NCI-H2029 treated with DMSO at 0.1 percent for 48 hours (cell line): Measurements from ENCODE around the gene ALMS1.
"Not testable (repeated sequence)": the region's sequence is repeated elsewhere in the genome, so short reads cannot be mapped to it uniquely, and the experiment has no call there.

Source experiments
- DNase-seq: peaks from one replicate; lab custom pipeline; 2025; lab: John Stamatoyannopoulos, UW

ALMS1 gene

DNA sequence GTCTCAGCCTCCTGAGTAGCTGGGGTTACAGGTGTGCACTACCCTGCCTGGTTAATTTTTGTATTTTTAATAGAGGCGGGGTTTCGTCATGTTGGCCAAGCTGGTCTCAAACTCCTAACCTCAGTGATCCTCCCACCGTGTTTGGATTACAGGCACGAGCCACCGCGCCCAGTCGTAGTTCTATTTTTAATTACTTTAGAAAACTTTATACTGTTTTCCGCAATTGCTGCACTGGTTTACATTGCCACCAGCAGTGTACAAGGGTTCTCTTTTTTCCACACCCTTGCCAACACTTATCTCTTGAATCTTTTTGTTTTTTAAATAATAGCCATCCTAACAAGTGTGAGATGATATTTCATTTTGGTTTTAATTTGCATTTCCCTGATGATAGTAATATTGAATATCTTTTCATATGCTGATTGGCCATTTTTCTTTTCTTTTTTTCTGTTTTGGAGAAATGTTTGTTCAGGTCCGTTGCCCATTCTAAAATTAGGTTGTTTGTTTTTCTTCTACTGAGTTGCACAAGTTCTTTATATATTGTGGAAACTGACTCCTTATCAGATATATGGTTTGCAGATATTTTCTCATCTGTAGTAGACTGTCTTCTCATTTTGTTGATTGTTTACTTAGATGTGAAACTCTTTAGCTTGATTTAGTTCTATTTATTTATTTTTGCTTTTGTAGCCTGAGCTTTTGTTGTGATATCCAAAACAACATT, 16.9 kb downstream of the ALMS1 start:
- DNase-seq = no peak

DNA sequence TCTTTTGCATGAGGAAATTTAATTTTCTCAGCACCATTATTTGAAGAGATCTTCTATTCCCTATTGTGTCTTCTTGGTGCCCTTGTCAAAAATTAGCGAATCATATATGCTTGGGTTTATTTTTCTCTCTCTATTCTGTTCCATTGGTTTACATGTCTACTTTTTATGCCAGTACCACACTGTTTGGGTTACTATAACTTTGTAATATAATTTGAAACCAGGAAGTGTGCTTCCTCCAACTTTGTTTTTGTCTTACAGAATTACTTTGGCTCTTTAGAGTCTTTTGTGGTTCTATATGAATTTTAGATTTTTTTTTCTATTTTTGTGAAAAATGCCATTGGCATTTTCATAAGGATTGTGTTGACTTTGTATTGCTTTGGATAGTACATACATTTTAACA, 17.6 kb downstream of the ALMS1 start:
- no peak for DNase-seq

DNA sequence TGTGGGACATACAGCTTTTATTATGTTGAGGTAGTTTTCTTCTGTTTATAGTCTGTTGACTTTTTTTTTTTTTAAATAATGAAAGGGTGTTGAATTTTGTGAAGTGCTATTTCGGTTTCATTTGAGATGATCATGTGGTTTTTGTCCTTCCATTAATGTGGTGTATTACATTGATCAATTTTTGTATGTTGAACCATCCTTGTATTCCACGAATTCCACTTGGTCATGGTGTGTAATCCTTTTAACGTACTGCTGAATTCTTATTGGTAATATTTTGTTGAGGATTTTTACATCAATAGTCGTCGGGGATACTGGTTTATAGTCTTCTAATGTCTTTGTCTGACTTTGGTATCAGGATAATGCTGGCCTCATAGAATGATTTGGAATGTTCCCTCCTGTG, 18.8 kb downstream of the ALMS1 start:
- no peak for DNase-seq

DNA sequence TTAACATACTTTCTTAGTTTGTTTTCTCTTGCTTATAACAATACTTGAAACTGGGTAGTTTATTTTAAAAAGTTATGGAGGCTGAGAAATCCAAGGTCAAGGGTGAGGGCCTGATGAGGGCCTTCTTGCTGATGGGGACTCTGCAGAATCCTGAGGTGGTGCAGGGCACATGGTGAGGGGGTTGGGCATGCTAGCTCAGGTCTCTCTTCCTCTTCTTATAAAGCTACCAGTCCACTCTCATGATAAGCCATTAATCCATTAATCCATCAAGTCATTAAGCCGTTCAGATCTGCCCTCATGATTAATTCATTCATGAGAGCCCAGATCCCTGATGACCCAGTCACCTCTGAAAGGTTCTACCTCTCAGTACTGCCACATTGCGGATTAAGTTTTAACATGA, 21.4 kb downstream of the ALMS1 start:
- no peak for DNase-seq

DNA sequence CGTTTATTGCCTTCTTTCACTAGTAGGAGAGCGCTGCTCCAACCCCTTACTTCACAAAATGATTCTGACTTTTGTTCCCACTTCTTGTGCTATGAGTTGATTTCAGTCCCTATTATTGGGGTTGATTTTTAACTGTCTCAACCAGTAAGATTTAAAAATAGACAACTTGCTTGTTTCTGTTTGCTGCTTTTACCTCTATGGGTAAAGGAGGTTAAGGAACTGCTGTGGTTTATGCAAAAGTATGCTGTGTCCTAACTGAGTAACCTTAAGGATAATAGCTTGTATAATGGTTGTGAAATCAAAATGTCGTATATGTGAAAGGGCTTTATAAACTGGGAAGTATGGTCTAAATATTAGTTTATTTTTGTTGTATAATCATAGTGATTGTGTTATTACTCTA, 22.6 kb downstream of the ALMS1 start:
- no peak for DNase-seq

DNA sequence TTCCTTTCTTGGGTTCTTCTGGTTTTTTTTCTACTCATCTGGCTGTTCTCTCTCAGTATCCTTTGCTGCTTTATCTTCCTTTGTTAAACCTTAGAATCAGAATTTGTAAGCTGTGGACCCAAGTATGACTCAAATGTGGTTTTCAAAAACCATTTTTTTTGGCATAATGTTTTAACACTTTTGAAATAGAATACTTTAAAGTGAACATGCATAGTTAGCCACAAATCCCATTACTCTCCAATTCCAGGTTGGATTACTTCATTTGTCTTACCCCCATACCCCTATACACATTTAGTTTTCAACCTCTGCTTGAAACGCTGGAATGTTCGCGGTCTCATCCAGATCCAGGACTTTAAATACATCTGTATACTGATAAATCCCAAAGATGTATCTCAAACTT, 29.1 kb downstream of the ALMS1 start:
- no peak for DNase-seq

DNA sequence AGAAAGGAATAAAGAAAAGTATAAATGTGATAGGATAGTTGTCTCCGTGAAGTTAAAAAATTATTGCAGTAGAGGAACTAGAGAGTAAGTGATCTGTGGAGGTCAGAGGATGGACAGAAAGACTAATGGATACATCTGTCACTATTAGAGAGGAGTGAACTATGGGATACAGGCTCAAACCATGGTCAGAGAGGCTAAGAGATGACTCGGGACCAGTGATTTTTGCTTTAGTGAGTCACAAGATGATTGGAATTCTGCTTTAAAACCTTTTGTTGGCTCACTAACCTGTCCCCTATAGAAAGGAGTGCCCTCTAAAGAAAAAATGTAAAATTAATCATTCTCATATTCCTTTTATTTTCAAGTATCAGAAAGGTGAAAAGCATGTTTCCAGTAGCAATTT, 30.3 kb downstream of the ALMS1 start:
- DNase-seq = no peak

DNA sequence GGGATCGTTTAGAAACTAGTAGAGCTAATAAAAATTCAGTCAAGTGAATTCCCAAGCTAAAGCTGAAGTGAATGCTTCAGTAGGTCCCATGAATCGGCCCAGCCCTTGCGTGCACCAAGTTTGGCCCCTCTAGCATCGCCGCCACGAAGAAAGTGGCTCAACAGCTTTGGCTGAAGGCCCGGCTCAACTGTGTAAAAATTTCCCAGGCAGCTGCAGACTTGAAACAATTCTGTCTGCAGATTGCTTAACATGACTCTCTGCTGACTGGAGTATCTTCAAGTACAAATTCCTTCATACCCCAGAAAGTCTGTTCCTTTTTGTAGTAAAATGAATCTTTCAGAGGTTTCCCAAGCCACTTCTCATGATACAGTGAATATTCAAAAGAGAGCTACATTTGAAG, 32.7 kb downstream of the ALMS1 start:
- DNase-seq = no peak

DNA sequence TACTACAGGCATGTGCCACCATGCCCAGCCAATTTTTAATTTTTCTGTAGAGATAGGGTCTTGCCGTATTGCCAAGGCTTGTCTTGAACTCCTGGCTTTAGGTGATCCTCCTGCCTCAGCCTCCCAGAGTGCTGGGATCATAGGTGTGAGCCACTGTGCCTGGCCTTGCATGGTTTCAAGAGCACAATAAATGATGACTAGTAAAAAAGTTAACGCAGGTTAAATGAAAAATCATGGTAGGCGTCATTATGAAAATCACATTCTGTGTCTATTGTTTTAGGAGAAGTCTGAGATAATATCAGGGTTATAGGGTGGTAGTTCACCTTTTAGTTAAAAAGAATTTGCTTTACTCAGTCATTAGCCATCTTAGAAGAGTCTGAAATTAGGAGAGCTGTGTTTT, 38.3 kb downstream of the ALMS1 start:
- DNase-seq = no peak

DNA sequence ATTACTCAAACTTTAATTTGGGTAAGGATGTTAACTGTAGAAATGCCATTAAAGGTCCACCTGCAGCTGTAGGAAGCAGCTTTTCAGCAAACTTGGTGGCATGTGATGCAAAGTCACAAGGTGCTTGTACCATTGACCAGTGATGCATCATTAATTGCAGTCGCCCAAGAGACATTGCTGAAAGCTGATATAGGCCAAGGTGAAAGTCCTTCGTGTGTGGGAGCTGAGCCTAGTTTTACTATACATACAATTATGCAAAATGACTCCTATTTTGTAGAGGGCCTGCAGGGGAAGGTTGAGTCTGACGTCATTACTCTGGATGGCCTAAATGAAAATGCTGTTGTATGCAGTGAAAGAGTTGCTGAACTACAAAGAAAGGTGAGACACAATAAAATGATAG, 40.5 kb downstream of the ALMS1 start:
- no peak for DNase-seq

DNA sequence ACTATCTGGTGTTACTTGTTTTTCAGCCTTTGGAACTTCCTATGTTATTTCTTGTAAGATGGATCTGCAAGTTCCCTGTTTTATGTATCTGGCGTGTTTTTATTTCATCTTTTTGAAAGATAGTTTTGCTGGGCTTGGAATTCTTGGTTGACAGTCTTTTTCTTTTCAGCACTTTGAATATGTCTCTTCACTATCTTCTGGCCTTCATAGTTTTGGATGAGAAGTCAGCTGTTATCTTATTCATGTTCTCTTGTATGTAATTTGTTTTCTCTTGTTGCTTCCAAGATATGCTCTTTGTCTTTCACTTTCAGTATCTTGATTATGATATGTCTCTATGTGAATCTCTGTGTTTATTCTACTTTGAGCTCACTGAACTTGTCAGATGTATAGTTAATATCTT, 50.4 kb downstream of the ALMS1 start:
- no peak for DNase-seq

DNA sequence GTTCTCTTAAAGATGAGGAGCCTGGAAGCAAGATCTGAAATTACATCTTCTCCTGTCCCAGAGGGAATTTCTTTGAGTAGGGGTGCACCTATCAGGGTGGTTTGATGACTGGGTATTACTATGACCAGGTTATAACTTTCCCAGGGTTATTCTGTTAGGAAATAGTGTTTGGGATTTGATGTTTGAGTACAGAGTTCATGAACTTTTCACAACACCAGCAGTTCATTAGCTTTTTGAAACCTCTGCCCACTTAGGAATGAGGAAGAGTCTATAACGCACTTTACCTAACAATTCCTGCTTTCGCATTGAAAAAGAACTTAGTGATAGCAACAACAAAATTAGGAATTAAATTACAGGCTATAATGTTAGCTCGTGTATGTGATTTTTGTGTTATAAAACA, 58.6 kb downstream of the ALMS1 start:
- DNase-seq = no peak

DNA sequence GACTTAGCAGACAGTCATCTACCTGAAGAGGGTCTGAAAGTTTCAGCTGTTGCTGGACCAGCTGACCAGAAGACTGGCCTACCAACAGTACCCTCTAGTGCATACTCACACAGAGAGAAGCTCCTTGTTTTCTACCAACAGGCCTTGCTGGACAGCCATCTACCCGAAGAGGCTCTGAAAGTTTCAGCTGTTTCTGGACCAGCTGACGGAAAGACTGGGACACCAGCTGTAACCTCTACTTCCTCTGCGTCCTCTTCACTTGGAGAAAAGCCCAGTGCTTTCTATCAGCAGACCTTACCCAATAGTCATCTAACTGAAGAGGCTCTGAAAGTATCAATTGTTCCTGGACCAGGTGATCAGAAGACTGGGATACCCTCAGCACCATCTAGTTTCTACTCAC, 63.2 kb downstream of the ALMS1 start:
- DNase-seq = no peak

DNA sequence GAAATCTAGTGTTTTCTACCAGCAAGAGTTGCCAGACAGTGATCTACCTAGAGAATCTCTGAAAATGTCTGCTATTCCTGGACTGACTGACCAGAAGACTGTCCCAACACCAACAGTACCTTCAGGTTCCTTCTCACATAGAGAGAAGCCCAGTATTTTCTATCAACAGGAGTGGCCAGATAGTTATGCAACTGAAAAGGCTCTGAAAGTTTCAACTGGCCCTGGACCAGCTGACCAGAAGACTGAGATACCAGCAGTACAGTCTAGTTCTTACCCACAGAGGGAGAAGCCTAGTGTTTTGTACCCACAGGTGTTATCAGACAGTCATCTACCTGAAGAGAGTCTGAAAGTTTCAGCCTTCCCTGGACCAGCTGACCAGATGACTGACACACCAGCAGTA, 63.8 kb downstream of the ALMS1 start:
- DNase-seq = no peak

DNA sequence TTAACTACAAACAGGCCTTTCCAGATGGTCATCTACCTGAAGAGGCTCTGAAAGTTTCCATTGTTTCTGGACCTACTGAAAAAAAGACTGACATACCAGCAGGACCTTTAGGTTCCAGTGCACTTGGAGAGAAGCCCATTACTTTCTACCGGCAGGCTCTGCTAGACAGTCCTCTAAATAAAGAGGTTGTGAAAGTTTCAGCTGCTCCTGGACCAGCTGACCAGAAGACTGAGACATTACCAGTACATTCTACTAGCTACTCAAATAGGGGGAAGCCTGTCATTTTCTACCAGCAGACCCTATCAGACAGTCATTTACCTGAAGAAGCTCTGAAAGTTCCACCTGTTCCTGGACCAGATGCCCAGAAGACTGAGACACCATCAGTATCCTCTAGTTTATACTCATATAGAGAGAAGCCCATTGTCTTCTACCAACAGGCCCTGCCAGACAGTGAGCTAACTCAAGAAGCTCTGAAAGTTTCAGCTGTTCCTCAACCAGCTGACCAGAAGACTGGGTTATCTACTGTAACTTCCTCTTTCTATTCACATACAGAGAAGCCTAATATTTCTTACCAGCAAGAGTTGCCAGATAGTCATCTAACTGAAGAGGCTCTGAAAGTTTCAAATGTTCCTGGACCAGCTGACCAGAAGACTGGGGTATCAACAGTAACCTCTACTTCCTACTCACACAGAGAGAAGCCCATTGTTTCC, 65.8 kb downstream of the ALMS1 start:
- DNase-seq = no peak

DNA sequence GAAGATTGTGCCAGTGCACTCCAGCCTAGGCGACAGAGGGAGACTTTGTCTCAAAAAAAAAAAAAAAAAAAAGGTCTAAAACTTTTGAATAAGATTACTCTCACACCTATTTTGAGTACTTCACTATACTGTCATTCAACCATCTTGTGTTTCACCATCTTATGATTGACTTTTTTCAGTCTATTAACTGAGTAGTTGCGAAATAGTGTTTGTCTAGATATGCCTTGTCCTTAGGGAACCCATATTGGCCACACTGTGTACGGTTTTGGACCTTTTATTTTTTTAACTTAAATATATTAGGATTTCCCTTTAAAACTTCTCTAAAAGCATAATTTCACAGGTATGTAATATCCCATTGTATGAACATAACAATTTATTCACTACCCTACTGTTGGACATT, 72.3 kb downstream of the ALMS1 start:
- DNase-seq = no peak

DNA sequence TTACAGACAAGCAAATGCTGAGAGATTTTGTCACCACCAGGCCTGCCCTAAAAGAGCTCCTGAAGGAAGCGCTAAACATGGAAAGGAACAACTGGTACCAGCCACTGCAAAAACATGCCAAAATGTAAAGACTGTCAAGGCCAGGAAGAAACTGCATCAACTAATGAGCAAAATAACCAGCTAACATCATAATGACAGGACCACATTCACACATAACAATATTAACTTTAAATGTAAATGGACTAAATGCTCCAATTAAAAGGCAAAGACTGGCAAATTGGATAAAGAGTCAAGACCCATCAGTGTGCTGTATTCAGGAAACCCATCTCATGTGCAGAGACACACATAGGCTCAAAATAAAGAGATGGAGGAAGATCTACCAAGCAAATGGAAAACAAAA, 76.8 kb downstream of the ALMS1 start:
- DNase-seq = not testable (repeated sequence)

DNA sequence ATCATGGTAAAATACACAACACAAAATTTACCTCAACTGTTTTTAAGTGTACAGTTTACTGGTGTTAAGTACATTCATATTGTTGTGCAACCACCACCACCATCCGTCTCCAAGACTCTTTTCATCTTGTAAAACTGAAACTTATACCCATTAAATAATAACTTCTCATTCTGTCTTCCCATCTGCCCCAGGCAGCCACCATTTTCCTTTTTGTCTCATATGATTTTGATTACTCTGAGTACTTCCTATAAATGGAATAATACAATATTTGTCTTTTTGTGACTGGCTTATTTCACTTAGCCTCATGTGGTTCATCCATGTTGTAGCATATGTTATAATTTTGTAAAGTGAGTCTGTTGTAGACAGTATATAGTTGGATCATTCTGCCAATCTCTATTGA, 82.7 kb downstream of the ALMS1 start:
- DNase-seq = no peak

DNA sequence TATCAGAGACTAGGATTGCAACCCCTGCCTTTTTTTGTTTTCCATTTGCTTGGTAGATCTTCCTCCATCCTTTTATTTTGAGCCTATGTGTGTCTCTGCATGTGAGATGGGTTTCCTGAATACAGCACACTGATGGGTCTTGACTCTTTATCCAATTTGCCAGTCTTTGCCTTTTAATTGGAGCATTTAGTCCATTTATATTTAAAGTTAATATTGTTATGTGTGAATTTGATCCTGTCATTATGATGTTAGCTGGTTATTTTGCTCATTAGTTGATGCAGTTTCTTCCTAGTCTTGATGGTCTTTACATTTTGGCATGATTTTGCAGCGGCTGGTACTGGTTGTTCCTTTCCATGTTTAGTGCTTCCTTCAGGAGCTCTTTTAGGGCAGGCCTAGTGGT, 98.2 kb downstream of the ALMS1 start:
- DNase-seq = not testable (repeated sequence)

DNA sequence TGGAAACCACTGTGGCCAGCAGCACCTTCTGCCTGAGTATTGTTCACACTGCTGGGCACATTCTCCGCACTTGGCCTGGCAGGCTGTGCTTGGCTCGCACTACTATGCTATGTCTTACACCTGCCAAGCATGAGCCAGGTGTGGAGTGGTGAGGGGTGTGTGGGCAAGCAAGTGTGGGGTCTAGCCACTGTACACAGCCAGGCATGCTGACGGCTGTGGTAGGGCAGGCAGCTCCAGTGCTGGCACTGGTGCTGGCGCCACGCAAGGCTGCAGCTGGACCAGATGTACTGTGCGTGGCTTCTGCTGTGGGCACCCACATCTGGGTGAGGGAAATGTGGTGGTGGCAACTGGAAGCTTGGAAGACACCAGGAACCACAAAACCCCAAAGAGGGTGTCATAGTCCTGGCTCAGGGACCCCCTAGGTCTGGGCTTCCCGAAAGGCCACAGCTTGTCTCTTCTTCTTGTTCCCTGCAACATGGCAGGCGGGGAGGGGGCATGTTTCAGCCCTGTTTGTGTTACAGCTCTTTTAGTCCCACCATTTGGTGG, 101.5 kb downstream of the ALMS1 start:
- no peak for DNase-seq

DNA sequence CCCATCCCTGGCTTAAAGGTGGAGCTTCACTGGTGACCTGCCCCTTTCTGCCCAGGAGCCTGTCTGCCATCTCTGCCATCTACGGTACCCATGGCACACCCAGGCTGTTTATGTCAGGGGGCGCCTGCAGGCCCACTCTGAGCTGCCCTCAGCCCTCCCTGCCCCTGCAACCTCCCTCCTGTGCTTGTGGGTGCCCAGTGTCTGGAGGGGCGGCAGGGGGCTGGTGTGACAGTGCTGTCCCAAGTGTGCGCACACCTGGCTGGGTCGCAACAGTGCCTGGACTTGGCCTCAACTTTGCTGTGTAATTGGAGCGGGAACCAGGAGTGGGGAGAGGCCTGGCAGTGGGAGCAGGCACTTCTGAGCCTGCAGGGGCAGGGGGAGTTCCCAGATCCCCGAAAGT, 102.4 kb downstream of the ALMS1 start:
- no peak for DNase-seq

DNA sequence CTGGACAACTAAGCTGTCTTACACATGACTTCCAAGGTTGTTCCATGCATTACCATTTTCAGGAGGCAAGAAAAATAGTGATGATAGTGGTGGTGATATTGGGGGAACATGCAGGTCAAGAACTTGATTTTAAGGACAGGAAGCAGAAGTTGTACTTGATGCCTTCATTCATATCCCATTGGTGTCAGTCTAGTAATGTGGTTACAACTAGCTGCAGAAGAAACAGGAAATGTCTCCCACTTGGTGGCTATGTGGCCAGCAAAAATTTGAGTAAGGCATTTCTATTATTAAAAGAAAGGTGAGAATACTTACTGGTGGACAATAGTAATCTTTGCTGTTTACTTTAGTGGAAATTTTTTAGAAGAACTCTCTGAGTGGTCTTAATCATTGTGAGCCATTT, 103.4 kb downstream of the ALMS1 start:
- DNase-seq = no peak

DNA sequence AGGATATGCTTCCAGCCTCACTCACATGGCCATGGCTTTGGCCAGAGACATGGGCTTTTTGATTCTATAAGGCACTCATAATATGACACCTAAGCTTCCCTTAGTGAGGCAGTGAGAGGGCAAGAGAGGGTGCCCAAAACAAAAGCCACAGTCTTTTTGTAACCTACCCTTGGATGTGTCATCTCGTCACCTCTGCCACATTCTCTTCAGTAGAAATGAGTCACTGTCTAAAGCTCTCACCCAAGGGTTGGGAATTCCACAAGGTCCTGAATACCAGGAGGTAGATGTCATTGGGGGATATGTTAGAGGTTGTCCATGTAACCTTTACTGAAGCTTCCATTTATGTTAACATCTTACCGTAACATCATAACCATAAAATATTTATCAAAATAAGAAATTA, 108.4 kb downstream of the ALMS1 start:
- no peak for DNase-seq
